Endothelial cell of umbilical vein (primary cell): ENCODE data around the gene EME2.

Experiments used
- CTCF ChIP-seq, 2 donors: IDR thresholded peaks; 1 replicate in 1 of 2; 2 replicates in 1 of 2; pipeline ENCODE4 v1.5.1; 2011; ENCODE audit warnings: low read length in 2 of 2, mild to moderate bottlenecking in 2 of 2, moderate library complexity in 2 of 2, control low read depth in 1 of 2, inconsistent platforms in 1 of 2, low read depth in 1 of 2; ENCODE audit not compliant: insufficient read depth in 1 of 2; ENCODE audit errors: extremely low read depth in 1 of 2
- MAX ChIP-seq: IDR thresholded peaks from 2 replicates; pipeline ENCODE4 v1.6.1; 2011; ENCODE audit not compliant: insufficient read depth, insufficient read length
- POLR2AphosphoS5 ChIP-seq: IDR thresholded peaks from 2 replicates; pipeline ENCODE4 v1.6.1; 2012; ENCODE audit warnings: low read depth, mild to moderate bottlenecking, control low read depth, low read length, moderate library complexity; ENCODE audit not compliant: insufficient read depth

- TF ChIP-seq POLR2AphosphoS5 (no peak), CTCF (IDR thresholded peaks at IDR 0.05; ENCODE audit: extremely low read depth in 1 of 2, insufficient read depth in 1 of 2, low read depth in 1 of 2, low read length in 2 of 2) (no peak), MAX (no peak)
These were observed 47.0 kb downstream of the EME2 start for GRCh38 chr16:1819611-1820010.
